KOPT-K1 (cell line): ENCODE measurements around the gene SYCE1L.
"Not testable (repeated sequence)": the region's sequence is repeated elsewhere in the genome, so short reads cannot be mapped to it uniquely, and the experiment has no call there.

Source experiments
- H3K27ac ChIP-seq: fragments of 200-600 bp; sonication (generic); 2 replicates; pipeline ENCODE4 v1.5.1; 2016; ENCODE audit warnings: antibody characterized with exemption, mild to moderate bottlenecking, low read depth, low read length; ENCODE audit not compliant: poor library complexity, severe bottlenecking
- H3K36me3 ChIP-seq: fragments of 200-600 bp; sonication (generic); 2 replicates; pipeline ENCODE4 v1.5.1; 2017; ENCODE audit warnings: antibody characterized with exemption, mild to moderate bottlenecking, low read length, moderate library complexity; ENCODE audit not compliant: insufficient read depth
- H3K9me3 ChIP-seq: fragments of 200-600 bp; sonication (generic); 2 replicates; pipeline ENCODE4 v1.5.1; 2017; ENCODE audit warnings: antibody characterized with exemption, low read length, mild to moderate bottlenecking; ENCODE audit not compliant: insufficient read depth, poor library complexity, severe bottlenecking

Gene SYCE1L

GRCh38 chr16:77199211-77199610 lies at the start of gene SYCE1L:
SYCE1L (plus strand) TSS chr16:77199408; CDS start chr16:77199452, 44 bp downstream.
- Histone ChIP-seq H3K9me3 (no peaks in the 10 kb centered on the region), H3K36me3 (peaks cover 62% of the 10 kb centered on the region), H3K27ac (no peak within 1 kb of the TSS)

GRCh38 chr16:77157346-77158058 lies 41.7 kb upstream of the SYCE1L start:
- H3K27ac ChIP-seq, result no peak overlapping the region
- no peaks in the 10 kb centered on the region for H3K9me3 ChIP-seq
- H3K36me3 ChIP-seq, result no peaks in the 10 kb centered on the region

GRCh38 chr16:77158293-77158692 lies 40.9 kb upstream of the SYCE1L start:
- no peaks in the 10 kb centered on the region for H3K9me3 ChIP-seq
- no peaks in the 10 kb centered on the region for H3K36me3 ChIP-seq

GRCh38 chr16:77165006-77165405 lies 34.2 kb upstream of the SYCE1L start:
- H3K36me3 ChIP-seq, result no peaks in the 10 kb centered on the region
- H3K9me3 ChIP-seq, result no peaks in the 10 kb centered on the region
- no peak overlapping the region for H3K27ac ChIP-seq

More at GRCh38 chr16:77158293-77158692, 40.9 kb upstream of the SYCE1L start:
- H3K27ac ChIP-seq, result no peak overlapping the region

GRCh38 chr16:77165536-77166236 lies 33.5 kb upstream of the SYCE1L start:
- not testable (repeated sequence) for H3K9me3 ChIP-seq, H3K27ac ChIP-seq, H3K36me3 ChIP-seq

GRCh38 chr16:77166726-77167125 lies 32.5 kb upstream of the SYCE1L start:
- H3K9me3 ChIP-seq, result no peaks in the 10 kb centered on the region
- no peaks in the 10 kb centered on the region for H3K36me3 ChIP-seq
- no peak overlapping the region for H3K27ac ChIP-seq

GRCh38 chr16:77168901-77169300 lies 30.3 kb upstream of the SYCE1L start:
- no peaks in the 10 kb centered on the region for H3K36me3 ChIP-seq
- no peak overlapping the region for H3K27ac ChIP-seq
- no peaks in the 10 kb centered on the region for H3K9me3 ChIP-seq

- H3K36me3 ChIP-seq, result no peaks in the 10 kb centered on the region
- H3K27ac ChIP-seq, result no peak overlapping the region
- no peaks in the 10 kb centered on the region for H3K9me3 ChIP-seq
Observed at GRCh38 chr16:77169650-77170236, 29.5 kb upstream of the SYCE1L start.

- Histone ChIP-seq H3K27ac (no peak overlapping the region), H3K9me3 (no peaks in the 10 kb centered on the region), H3K36me3 (no peaks in the 10 kb centered on the region)
Observed at GRCh38 chr16:77170805-77171204, 28.4 kb upstream of the SYCE1L start.

- Histone ChIP-seq H3K36me3 (no peaks in the 10 kb centered on the region), H3K27ac (no peak overlapping the region), H3K9me3 (no peaks in the 10 kb centered on the region)
Observed at GRCh38 chr16:77171745-77172635, 27.2 kb upstream of the SYCE1L start.

GRCh38 chr16:77172951-77173350 lies 26.3 kb upstream of the SYCE1L start:
- Histone ChIP-seq H3K27ac (no peak overlapping the region), H3K9me3 (no peaks in the 10 kb centered on the region), H3K36me3 (no peaks in the 10 kb centered on the region)

GRCh38 chr16:77183137-77183536 lies 16.1 kb upstream of the SYCE1L start:
- Histone ChIP-seq H3K9me3 (no peaks in the 10 kb centered on the region), H3K36me3 (no peaks in the 10 kb centered on the region), H3K27ac (no peak overlapping the region)

- H3K27ac ChIP-seq, H3K9me3 ChIP-seq, H3K36me3 ChIP-seq: not testable (repeated sequence)
Observed at GRCh38 chr16:77186298-77186697, 12.9 kb upstream of the SYCE1L start.

GRCh38 chr16:77190190-77190477 lies 9.1 kb upstream of the SYCE1L start:
- H3K9me3 ChIP-seq, result no peaks in the 10 kb centered on the region
- H3K36me3 ChIP-seq, result peaks cover 28% of the 10 kb centered on the region
- peak overlapping the region; percentile 85 for H3K27ac ChIP-seq
